ENCODE data around the gene VPS18.

DNA sequence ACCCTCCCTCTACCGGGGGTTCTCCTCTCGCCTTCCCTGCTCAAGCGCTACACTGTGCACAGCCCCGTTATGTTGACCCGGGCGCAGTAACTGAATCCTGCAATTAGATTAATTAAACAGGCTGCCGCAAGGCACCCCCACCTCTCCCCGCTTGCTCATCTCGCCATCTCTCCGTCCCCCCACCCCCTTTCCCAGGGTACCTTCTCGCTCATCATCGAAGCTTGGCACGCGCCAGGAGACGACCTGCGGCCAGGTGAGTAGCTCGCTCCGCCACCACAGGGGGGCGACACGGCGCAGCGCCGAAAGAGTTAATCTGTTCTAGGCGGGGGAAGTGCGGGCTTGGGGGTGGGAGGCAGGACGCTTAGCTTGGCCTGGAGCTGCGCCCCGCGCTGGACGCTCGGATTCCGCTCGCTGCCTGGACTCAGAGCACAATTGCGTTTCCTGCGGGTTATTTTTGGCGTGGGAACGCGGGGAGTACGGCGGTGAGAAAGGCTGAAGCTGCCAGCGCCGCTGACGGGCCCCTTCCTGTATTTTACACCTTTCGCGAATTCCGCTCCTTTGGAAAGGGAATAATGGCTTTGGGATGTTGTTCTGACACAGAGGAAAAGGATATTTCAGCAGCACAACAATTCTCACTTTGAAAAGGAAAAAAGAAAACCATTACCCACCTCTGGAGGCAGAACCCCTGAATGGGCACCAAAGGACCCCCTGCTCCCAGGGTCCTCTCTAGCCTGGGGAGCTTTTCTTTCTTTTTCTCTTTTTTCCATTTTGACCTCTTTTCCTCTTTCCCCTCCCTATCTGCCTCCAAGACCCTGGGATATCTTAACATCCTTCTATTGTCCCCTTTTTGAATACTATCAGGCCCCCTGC lies 36.4 kb downstream of the VPS18 start:
- TF ChIP-seq CTCF (IDR thresholded peaks at IDR 0.05; ENCODE audit: low read depth, low read length, poor library complexity, severe bottlenecking) (peak; percentile 96), EZH2phosphoT487 (IDR thresholded peaks at IDR 0.05; ENCODE audit: borderline replicate concordance, low read length) (peak; percentile 71; the same call in 1 of the 2 replicates)

Data from DOHH2 (cell line).